GM08714 (cell line): Measurements from ENCODE around the gene AGFG2.
"Not testable (repeated sequence)": the region's sequence is repeated elsewhere in the genome, so short reads cannot be mapped to it uniquely, and the experiment has no call there.

ENCODE experiments used
- H3K4me3 ChIP-seq: fragments of 200-500 bp; sonication (Bioruptor generic); 2 replicates; pipeline ENCODE4 v1.5.1; 2014; ENCODE audit warnings: mild to moderate bottlenecking, low read length, inconsistent platforms
- ZNF274 ChIP-seq: IDR thresholded peaks from 2 replicates; pipeline ENCODE4 v1.6.1; 2012; ENCODE audit warnings: mild to moderate bottlenecking, low read depth, low read length

AGFG2 gene

GRCh38 chr7:100510437-100511239 is 28.4 kb upstream of the AGFG2 start:
- H3K4me3 ChIP-seq: no peak overlapping the region
- no peak for TF ChIP-seq ZNF274

- H3K4me3 ChIP-seq: no peak overlapping the region
- TF ChIP-seq ZNF274: no peak
Measured at GRCh38 chr7:100513212-100513810, 25.7 kb upstream of the AGFG2 start.

GRCh38 chr7:100515072-100515532 is 23.9 kb upstream of the AGFG2 start:
- TF ChIP-seq ZNF274: no peak
- H3K4me3 ChIP-seq: no peak overlapping the region

- TF ChIP-seq ZNF274: no peak
- no peak overlapping the region for H3K4me3 ChIP-seq
Measured at GRCh38 chr7:100516135-100516812, 22.7 kb upstream of the AGFG2 start.

- TF ChIP-seq ZNF274: no peak
- H3K4me3 ChIP-seq: no peak overlapping the region
Measured at GRCh38 chr7:100517305-100517704, 21.7 kb upstream of the AGFG2 start.

GRCh38 chr7:100519580-100519979 is 19.4 kb upstream of the AGFG2 start:
- no peak for TF ChIP-seq ZNF274
- no peak overlapping the region for H3K4me3 ChIP-seq

GRCh38 chr7:100520138-100520537 is 18.9 kb upstream of the AGFG2 start:
- no peak overlapping the region for H3K4me3 ChIP-seq
- no peak for TF ChIP-seq ZNF274

- H3K4me3 ChIP-seq: no peak overlapping the region
- no peak for TF ChIP-seq ZNF274
Measured at GRCh38 chr7:100521076-100521475, 17.9 kb upstream of the AGFG2 start.

GRCh38 chr7:100521909-100522593 is 17.0 kb upstream of the AGFG2 start:
- H3K4me3 ChIP-seq: not testable (repeated sequence)

GRCh38 chr7:100523192-100523591 is 15.8 kb upstream of the AGFG2 start:
- not testable (repeated sequence) for H3K4me3 ChIP-seq

- not testable (repeated sequence) for H3K4me3 ChIP-seq
Measured at GRCh38 chr7:100528108-100528866, 10.7 kb upstream of the AGFG2 start.

GRCh38 chr7:100532165-100533022 is 6.6 kb upstream of the AGFG2 start:
- TF ChIP-seq ZNF274: no peak
- no peak overlapping the region for H3K4me3 ChIP-seq

- not testable (repeated sequence) for H3K4me3 ChIP-seq
Measured at GRCh38 chr7:100535982-100536381, 3.0 kb upstream of the AGFG2 start.

- not testable (repeated sequence) for H3K4me3 ChIP-seq
Measured at GRCh38 chr7:100536695-100537094, 2.3 kb upstream of the AGFG2 start.
